ENCODE results near the gene CCDC87.
A peak's percentile ranks its signal among the peaks of the same experiment; 100 is the strongest.
"Not testable (repeated sequence)": the region's sequence is repeated elsewhere in the genome, so short reads cannot be mapped to it uniquely, and the experiment has no call there.

The CCDC87 gene

GRCh38 chr11:66614073-66614472 is 21.2 kb upstream of the CCDC87 start:
- DNase-seq = no peak

DNA sequence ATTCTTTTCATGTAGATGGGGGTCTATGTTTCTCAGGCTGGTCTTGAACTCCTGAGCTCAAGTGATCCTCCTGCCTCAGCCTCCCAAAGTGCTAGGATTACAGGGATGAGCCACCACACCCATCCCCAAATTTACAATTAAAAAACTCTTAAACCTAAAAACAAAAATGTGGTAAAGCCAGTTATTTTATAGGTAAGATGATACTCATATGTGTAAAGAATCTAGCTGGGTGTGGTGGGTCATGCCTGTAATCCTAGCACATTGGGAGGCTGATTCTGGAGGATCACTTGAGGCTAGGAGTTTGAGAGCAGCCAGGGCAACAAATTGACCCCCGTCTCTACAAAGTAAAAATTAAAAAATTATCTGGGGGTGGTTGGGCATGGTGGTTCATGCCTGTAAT is 19.6 kb upstream of the CCDC87 start:
- no peak for DNase-seq

DNA sequence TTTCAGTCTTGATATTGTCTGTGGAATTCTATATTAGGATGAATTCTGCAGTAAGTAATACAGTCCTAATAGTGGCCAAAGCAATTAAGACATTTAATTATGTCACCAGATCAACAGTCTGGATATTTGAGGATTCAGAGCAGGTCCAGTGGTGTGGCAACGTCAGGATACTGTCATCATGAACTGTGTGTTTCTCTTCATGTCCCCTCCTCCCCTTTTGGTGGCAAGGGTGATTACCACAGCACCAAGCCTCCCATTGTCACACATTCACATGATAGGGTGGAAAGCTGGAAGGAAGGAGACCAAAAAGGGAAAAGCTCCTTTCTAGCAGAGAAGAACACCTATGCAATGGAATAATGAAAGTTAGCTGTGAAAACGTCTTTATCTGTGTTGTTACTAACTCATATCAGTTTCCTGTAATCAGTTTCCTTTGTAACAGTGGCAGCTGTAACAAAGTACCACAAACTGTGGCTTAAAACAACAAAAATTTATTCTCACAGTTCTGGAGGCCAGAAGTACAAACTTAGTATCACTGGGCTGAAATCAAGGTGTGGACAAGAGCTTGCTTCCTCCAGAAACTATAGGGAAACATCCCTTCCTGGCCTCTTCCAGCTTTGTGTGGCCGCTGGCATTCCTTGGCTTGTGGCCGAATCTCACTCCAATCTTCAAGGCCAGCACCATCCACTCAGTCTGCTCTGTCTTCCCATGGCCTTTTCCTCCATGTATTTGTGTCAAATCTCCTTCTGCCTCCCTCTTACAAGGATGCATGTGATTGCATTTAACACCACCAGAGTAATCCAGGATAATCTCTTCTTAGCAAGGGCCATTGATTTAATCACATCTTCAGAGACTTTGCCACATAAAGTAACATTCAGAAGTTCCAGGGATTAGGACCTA is 17.1 kb upstream of the CCDC87 start:
- DNase-seq = no peak

DNA sequence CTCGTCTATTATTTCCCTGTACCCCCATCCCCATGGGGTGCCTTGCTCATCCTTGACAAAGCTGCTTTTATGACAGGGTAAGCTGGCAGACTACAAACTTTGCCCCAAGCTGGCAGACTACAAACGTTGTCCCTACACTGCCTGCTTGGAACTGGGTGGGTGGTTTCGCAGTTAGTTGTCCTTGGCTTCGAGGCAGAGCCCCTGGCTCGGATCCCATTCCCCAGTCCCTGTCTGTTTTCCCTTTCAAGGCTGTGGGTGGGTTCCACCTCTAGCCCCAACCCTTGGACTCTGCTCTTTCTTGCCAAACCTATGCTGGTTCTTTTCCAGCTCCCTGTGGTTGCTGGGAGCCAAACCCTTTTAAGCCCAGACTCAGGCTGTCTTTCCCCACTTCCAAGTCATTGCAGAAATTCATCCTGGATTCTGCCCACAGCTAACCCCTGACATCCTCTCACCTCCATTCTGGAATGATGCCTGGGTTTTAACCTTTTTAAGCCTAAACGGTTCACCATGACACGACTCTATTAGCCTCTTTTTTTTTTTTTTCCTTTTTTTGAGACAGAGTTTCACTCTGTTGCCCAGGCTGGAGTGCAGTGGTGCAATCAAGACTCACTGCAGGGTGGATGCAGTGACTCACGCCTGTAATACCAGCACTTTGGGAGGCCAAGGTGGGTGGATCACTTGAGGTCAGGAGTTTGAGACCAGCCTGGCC is 14.4 kb upstream of the CCDC87 start:
- DNase-seq = no peak

- DNase-seq = not testable (repeated sequence)
Observed at GRCh38 chr11:66606608-66607007, 13.7 kb upstream of the CCDC87 start.

GRCh38 chr11:66604155-66604554 is 11.3 kb upstream of the CCDC87 start:
- no peak for DNase-seq

GRCh38 chr11:66603072-66603471 is 10.2 kb upstream of the CCDC87 start:
- DNase-seq = no peak

DNA sequence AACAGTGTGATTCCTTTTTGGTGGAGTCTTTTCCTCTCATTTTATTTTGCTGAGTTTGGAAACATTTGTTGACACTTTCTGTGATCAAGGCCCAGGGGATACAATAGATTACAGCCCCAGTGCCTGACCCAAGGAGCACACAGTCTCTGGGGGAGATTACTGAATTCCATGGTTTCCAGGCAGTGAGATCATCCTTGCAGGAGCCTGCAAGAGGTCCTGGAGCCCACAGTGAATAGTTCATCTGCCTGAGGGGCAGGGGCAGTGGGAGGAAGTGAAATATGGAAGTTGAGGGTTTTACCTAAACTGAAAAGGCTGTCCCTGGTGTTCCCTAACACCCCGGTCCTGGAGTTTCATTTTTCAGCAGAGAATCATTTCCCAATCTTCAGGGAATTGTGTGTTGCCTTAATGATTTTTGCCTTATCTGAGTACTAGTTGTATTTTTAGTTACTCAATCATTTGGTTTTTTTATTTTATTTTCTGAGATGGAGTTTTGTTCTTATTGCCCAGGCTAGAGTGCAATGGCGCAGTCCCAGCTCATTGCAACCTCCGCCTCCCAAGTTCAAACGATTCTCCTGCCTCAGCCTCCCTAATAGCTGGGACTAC is 7.9 kb upstream of the CCDC87 start:
- no peak for DNase-seq

DNA sequence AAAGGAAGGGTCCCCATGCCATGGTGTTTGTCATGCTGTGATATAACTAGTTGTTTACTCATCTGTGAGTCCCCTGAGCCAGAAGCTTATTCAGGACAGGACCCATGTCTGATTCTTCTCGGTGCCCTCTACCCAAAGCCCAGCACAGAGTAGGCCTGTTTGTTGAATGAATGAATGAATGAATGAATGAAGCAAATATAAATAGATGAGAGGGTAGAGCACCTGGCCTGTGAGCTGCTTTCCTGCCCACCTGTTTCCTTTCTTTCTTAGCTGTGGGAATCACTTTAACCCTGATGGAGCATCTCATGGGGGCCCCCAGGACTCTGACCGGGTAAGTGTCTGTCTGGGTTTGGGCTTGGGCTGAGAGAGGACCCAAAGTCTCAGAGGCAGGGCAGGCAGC is 7.4 kb upstream of the CCDC87 start:
- DNase-seq = no peak

DNA sequence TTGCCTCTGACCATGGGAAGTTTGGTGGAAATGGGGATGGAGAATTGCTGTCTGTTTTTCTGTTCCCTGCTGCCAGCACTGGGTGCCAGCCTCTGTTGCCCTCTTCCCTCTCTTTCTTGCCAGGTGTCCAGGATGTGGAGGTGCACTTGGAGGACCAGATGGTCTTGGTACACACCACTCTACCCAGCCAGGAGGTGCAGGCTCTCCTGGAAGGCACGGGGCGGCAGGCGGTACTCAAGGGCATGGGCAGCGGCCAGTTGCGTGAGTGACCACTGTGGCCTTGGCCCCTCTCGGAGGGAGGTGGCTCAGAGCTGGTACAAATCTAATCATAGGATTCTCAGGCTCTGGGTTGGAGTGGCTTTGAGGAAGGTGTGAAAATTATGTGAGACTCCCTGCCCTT is 6.1 kb upstream of the CCDC87 start:
- no peak for DNase-seq

DNA sequence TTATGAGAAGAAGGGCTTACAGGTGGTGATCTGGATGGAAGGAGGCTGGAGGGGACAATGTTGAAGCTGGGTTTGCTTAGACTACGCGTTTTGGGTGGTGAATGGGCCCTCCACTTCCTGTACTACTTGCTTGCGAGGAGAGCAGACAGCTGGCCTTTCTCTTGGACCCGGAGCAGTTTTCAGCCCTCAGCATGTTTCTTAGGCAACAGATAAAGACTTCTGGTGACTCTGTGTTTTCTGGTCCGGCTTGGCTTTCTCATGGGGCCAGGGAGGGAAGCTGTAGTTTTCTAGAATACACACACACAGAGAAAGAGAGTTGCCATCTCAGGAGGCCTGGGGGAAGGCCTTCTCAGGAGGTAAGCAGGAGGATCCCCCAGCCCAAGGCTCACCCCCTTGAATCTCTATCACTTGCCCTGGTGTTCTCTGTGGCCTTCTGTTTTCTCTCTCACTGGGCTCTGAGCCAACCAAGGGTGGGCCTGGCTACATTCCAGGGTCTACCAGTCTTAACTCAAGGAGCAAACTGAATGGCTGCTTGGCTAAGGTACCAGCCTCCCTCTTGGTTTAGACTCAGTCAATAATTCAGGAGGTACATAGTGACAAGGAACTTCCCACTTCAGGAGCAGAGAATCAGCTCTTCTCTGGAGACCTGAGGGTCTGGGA is 2.5 kb upstream of the CCDC87 start:
- DNase-seq = no peak

DNA sequence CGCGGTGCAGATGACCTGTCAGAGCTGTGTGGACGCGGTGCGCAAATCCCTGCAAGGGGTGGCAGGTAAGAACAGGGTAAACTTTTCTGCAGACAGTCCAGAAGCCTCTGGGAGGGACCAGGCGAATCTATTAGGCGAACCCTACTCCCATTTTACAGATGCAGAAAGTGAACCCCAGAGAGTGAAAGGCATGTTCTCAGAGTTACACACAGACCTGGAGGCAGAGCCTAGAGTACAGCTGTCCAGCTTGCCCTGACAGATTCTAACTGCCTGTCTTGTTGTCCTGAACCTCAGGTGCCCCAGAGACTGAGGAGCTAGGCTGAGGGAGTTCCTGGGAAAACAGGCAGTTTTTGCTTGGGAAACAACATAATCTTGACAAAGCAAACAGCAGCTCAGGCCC is 787 bp upstream of the CCDC87 start:
- no peak for DNase-seq

DNA sequence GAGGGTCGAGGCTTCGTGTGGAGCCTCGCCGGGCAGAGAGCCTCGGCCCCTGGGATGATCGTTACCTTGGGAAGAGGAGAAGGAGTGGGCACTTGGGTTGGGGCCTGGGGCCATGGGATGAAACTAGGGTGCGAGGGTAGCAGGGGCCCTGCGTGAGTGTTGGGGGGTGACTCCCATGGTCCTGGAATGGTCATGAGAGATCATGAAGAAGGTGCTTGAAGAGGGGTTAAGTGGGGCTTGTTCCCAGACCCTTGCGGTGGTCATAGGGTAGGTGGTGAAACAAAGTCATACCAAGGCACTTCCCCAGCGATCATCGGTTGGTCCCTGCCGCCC is 406 bp upstream of the CCDC87 start:
- DNase-seq = no peak

DNA sequence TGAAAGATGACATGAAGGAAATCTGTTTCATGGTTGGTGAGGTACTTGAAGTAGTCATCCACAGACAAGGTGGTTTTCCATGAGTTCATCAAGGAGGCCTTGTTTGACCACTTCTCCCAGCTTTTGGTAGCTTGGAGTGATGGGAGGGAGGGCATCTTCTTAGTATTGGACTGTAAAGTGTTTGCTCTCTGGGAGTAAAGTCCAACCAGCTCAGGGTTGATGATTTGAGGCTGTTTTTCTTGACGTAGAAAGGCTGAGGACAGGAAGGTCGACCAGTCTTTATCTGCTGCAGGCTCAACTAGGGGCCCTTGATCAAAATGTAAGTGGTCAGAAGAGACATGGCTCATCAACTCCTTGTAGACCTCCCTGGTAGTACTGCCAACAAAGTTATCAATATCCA is 1.7 kb downstream of the CCDC87 start:
- DNase-seq = no peak

GRCh38 chr11:66589996-66590675 is 2.7 kb downstream of the CCDC87 start:
- DNase-seq = no peak

GRCh38 chr11:66589315-66589714 is 3.5 kb downstream of the CCDC87 start:
- not testable (repeated sequence) for DNase-seq

DNA sequence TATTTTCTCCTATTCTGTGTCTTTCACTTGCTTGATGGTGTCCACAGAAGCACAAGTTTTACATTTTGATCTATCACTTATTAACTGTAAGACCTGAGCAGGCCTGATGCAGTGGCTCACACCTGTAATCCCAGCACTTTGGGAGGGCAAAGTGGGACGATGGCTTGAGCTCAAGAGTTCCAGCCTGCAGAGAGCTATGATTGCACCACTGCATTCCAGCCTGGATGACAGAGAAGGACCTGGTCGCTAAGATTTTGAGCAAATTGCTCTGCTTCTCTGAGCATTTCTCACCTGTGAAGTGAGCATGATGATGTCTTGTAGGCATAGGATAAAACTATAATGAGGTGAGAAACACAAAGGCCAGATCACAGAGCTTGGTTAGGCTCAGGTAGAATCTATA is 6.7 kb downstream of the CCDC87 start:
- no peak for DNase-seq

DNA sequence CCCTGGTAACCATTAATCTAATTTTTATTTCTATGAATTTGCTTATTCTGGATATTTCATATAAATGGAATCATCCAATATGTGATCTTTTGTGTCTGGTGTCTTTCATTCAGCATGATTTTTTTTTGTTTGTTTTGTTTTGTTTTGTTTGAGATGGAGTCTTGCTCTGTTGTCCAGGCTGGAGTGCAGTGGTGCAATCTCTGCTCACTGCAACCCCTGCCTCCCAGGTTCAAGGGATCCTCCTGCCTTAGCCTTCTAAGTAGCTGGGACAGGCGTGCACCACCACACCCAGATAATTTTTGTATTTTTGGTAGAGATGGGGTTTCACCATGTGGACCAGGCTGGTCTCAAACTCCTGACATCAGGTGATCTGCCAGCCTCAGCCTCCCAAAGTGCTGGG is 7.4 kb downstream of the CCDC87 start:
- DNase-seq = not testable (repeated sequence)

DNA sequence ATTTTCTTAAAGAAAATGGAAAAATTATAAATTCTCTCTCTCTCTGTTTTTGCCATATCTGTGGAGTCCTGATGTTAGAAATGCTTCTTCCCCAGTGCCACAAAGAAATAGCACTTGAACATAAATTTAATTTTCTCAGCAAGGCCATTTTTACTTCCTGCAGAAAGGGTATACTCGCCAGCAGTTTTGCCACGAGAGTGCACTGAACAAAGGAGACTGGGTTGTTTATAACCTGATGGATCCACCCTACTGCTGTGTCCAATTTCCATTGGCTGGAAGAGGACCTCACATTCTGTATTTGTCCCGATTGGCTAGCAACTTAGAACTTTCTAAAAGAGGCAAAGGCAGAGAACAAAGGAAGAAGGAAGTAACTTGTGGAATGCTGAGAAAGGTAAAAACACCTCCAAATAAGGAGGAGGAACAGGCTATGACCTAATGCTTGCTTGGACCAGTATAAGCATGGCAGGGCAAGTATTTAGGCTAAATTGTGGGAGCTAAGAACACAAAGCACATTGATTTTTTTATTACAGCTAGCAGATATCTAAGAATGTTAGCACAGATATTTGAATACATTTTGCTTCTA is 10.2 kb downstream of the CCDC87 start:
- not testable (repeated sequence) for DNase-seq

DNA sequence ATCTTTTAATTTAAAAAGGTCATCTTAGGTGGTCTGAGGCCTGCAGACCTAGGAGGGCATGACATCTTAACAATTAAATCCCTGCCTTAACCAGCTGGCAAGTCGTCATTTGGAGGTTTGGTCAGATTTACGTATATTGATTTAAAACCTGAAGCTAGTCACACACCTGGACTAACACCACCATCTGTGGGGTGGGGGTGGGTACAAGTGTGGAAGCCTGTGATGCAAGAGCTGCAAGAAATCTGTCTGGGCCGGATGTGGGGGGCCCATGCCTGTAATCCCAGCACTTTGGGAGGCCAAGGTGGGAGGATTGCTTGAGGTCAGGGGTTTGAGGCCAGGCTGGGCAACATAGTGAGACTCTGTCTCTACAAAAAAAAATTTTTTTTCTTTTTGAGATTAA is 11.6 kb downstream of the CCDC87 start:
- no peak for DNase-seq

DNA sequence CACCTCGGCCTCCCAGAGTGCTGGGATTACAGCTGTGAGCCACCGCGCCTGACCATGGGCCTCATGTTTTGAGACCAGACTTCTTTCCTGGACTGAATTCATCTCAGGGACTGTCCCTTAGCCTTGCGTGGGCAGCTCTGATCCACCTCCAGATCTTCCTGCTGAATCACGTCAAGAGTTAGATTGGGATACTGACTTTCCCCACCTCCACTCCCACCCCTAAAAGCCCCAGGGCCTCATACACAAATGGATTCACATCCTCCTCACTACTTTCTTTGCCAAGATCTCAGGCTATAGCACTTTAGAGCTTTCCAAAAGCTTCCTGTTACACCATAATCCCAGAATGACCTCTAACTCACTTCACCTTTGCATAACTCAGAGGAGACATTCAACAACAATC is 12.1 kb downstream of the CCDC87 start:
- no peak for DNase-seq

DNA sequence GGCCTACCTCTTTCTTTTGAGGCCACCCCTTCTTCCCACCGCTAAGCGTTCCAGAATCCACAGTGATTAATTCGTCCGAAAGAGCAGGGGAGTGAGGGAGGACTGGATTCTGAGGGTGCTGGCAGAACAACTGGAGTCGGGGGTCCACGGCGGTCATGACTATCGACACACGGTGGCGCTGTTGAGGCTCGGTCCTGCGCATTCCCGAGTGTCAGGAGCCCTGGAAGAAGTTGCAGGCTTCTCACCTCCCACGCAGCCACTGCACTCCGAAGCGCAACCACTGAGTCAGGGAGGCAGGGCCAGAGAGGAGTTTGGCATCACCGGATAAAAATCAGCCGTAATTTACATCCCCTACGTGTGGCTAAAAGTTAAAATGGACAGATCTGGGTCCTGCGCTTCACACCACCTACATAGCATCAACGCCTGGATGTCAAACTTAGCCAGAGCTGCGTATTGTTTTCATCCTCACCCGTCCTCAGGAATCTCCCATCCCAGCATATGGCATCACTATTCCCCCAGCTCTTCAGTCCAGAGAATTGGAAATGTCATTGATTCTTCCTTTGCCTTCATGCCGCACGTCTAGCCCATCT is 13.8 kb downstream of the CCDC87 start:
- peak; percentile 74 for DNase-seq
